ENCODE measurements around the gene SLC25A48.

SLC25A48 gene

DNA sequence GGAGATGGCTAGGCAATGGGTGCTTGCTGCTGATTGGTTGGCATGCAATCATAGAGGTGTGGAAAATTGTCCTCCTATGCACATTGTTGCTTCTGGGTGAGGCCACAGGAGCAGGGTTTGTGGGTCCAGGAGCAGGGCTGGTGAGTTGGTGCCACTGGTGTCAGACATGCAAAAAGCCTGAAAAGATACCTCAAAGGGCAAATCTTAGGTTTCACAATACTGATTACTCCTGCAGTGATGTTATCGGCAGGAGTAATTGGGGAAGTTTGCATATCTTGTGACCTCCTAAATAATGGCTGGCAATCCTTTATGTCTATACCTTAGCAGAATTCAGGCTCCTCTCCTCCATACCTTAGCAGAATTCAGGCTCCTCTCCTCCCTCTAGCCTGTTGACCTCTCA is 25.2 kb downstream of the SLC25A48 start:
- Histone ChIP-seq H3K4me3 (ENCODE audit: low read length, poor library complexity, severe bottlenecking) (no peak overlapping the region), H3K36me3 (ENCODE audit: insufficient read depth, low read length) (no peaks in the 10 kb centered on the region), H4K20me1 (ENCODE audit: insufficient read depth, low read length, poor library complexity, severe bottlenecking) (no peaks in the 10 kb centered on the region), H3K79me2 (ENCODE audit: insufficient read depth, low read length) (no peaks in the 10 kb centered on the region), H3K27me3 (ENCODE audit: insufficient read depth, low read length, poor library complexity, severe bottlenecking) (no peaks in the 10 kb centered on the region), H3K9ac (ENCODE audit: low read depth, low read length, poor library complexity, severe bottlenecking) (no peak overlapping the region), H3K4me1 (ENCODE audit: insufficient read depth, low read length, poor library complexity, severe bottlenecking) (no peaks in the 10 kb centered on the region), H3K9me3 (ENCODE audit: insufficient read depth, low read depth, low read length) (no peaks in the 10 kb centered on the region), H3K9me2 (replicated peaks; ENCODE audit: low read depth, low read length) (no peaks in the 10 kb centered on the region), H2AFZ (ENCODE audit: low read length) (no peak overlapping the region), H3F3A (ENCODE audit: low read depth) (no peaks in the 10 kb centered on the region), H3K4me2 (ENCODE audit: low read depth, low read length, poor library complexity, severe bottlenecking) (no peak overlapping the region)
- TF ChIP-seq, protein P1, sequence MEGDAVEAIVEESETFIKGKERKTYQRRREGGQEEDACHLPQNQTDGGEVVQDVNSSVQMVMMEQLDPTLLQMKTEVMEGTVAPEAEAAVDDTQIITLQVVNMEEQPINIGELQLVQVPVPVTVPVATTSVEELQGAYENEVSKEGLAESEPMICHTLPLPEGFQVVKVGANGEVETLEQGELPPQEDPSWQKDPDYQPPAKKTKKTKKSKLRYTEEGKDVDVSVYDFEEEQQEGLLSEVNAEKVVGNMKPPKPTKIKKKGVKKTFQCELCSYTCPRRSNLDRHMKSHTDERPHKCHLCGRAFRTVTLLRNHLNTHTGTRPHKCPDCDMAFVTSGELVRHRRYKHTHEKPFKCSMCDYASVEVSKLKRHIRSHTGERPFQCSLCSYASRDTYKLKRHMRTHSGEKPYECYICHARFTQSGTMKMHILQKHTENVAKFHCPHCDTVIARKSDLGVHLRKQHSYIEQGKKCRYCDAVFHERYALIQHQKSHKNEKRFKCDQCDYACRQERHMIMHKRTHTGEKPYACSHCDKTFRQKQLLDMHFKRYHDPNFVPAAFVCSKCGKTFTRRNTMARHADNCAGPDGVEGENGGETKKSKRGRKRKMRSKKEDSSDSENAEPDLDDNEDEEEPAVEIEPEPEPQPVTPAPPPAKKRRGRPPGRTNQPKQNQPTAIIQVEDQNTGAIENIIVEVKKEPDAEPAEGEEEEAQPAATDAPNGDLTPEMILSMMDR (conservative IDR thresholded peaks at IDR 0.05; ENCODE audit: low read length): no peak
- no peak for TF ChIP-seq EZH2phosphoT487 (IDR thresholded peaks at IDR 0.05; ENCODE audit: borderline replicate concordance)

DNA sequence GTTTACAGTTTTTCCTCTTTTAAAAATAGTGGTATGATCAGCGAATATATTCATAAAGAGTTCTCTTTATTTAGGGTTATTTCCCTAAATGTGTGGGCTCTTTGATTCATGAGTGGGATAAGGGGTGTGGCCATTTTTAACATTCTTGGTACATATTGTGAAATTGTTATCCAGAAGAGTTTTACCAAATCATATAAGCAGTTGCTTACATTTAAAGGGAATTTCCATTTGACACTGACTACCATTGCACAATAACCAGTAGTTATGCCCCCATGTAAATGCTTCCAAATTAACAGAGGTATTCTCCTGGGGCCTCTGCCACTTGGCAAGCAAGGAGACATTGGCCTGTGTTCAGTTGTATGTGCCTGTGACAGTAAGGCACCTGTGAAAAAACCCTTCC is 27.2 kb downstream of the SLC25A48 start:
- TF ChIP-seq, protein P1 (conservative IDR thresholded peaks at IDR 0.05; ENCODE audit: low read length): no peak
- no peak for TF ChIP-seq EZH2phosphoT487 (IDR thresholded peaks at IDR 0.05; ENCODE audit: borderline replicate concordance)
- Histone ChIP-seq H3K9ac (ENCODE audit: low read depth, low read length, poor library complexity, severe bottlenecking) (no peak overlapping the region), H3F3A (ENCODE audit: low read depth) (no peaks in the 10 kb centered on the region), H3K9me2 (replicated peaks; ENCODE audit: low read depth, low read length) (no peaks in the 10 kb centered on the region), H3K4me1 (ENCODE audit: insufficient read depth, low read length, poor library complexity, severe bottlenecking) (no peaks in the 10 kb centered on the region), H2AFZ (ENCODE audit: low read length) (no peak overlapping the region), H4K20me1 (ENCODE audit: insufficient read depth, low read length, poor library complexity, severe bottlenecking) (no peaks in the 10 kb centered on the region), H3K79me2 (ENCODE audit: insufficient read depth, low read length) (no peaks in the 10 kb centered on the region), H3K9me3 (ENCODE audit: insufficient read depth, low read depth, low read length) (no peaks in the 10 kb centered on the region), H3K36me3 (ENCODE audit: insufficient read depth, low read length) (no peaks in the 10 kb centered on the region), H3K27me3 (ENCODE audit: insufficient read depth, low read length, poor library complexity, severe bottlenecking) (no peaks in the 10 kb centered on the region), H3K4me3 (ENCODE audit: low read length, poor library complexity, severe bottlenecking) (no peak overlapping the region), H3K4me2 (ENCODE audit: low read depth, low read length, poor library complexity, severe bottlenecking) (no peak overlapping the region)

DNA sequence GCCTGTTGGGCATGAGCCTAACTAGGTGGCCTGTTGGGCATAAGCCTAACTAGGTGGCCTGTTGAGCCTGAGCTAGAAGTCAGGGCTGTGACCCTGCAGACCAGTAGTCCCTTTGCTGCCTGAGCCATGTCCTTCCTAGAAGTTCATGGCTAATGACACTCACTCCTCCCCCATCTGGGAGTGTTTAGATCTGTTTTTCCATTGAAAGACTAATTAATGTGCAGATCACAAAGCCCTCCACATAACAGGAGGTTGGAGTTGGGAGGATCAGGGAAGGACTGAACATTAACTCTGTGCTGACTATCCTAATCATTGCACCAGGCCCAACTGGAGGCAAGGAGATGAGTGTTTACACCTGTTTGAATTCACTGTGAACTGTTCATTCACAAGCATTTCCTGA is 27.6 kb downstream of the SLC25A48 start:
- Histone ChIP-seq H3K4me3 (ENCODE audit: low read length, poor library complexity, severe bottlenecking) (no peak overlapping the region), H3K4me1 (ENCODE audit: insufficient read depth, low read length, poor library complexity, severe bottlenecking) (no peaks in the 10 kb centered on the region), H3F3A (ENCODE audit: low read depth) (no peaks in the 10 kb centered on the region), H4K20me1 (ENCODE audit: insufficient read depth, low read length, poor library complexity, severe bottlenecking) (no peaks in the 10 kb centered on the region), H3K27me3 (ENCODE audit: insufficient read depth, low read length, poor library complexity, severe bottlenecking) (no peaks in the 10 kb centered on the region), H3K9me3 (ENCODE audit: insufficient read depth, low read depth, low read length) (no peaks in the 10 kb centered on the region), H2AFZ (ENCODE audit: low read length) (no peak overlapping the region), H3K4me2 (ENCODE audit: low read depth, low read length, poor library complexity, severe bottlenecking) (no peak overlapping the region), H3K9me2 (replicated peaks; ENCODE audit: low read depth, low read length) (no peaks in the 10 kb centered on the region), H3K9ac (ENCODE audit: low read depth, low read length, poor library complexity, severe bottlenecking) (no peak overlapping the region), H3K36me3 (ENCODE audit: insufficient read depth, low read length) (no peaks in the 10 kb centered on the region), H3K79me2 (ENCODE audit: insufficient read depth, low read length) (no peaks in the 10 kb centered on the region)
- TF ChIP-seq EZH2phosphoT487 (IDR thresholded peaks at IDR 0.05; ENCODE audit: borderline replicate concordance): no peak
- TF ChIP-seq, protein P1 (conservative IDR thresholded peaks at IDR 0.05; ENCODE audit: low read length): no peak
